CD4-positive, alpha-beta T cell (primary cell): ENCODE data around the gene RAD51AP2. TPM values are rescaled to one million over a fixed set of nuclear protein-coding genes. Genes with fewer than 3 reads are reported as not detected.

Source experiments
- ATAC-seq: fragments of 200-7000 bp; cut with Tn5 transposase; one replicate; pipeline ENCODE4 v1.10.0; 2022; ENCODE audit warnings: mild to moderate bottlenecking; ENCODE audit not compliant: poor library complexity
- CTCF ChIA-PET: fragments of 350-600 bp; sonication (Branson Sonifier 250); formaldehyde crosslinking; loops from one replicate; lab custom pipeline; 2021; ENCODE audit warnings: antibody characterized with exemption, inconsistent platforms; lab: Charles Lee
- POLR2A ChIA-PET: fragments of 350-600 bp; sonication (Branson Sonifier 250); formaldehyde crosslinking; loops from one replicate; lab custom pipeline; 2021; ENCODE audit warnings: antibody characterized with exemption, inconsistent platforms; lab: Charles Lee
- DNase-seq, 14 experiments: peaks; one replicate each; pipeline ENCODE4 v3.0.0-alpha.2; 2013 to 2020; ENCODE audit warnings: mixed read lengths in 2 of 14
- H3K27ac ChIP-seq, 2 donors: one replicate each; pipeline versions ENCODE4 v1.5.1 to v1.7.0; 2013; ENCODE audit warnings: low read length in 2 of 2, low read depth in 1 of 2, mild to moderate bottlenecking in 1 of 2
- H3K27me3 ChIP-seq, 2 experiments: 1 replicate in 1 of 2; 2 replicates in 1 of 2; pipeline versions ENCODE4 v1.6.1 to v1.7.0; 2013; ENCODE audit warnings: low read length in 2 of 2, control low read depth in 1 of 2, mild to moderate bottlenecking in 1 of 2, moderate library complexity in 1 of 2; ENCODE audit not compliant: insufficient read depth in 2 of 2, control insufficient read depth in 1 of 2
- H3K36me3 ChIP-seq: one replicate; pipeline ENCODE4 v1.6.1; 2013; ENCODE audit warnings: low read length, control low read depth; ENCODE audit not compliant: insufficient read depth
- H3K4me1 ChIP-seq: one replicate; pipeline ENCODE4 v1.6.1; 2013; ENCODE audit warnings: low read length, control low read depth; ENCODE audit not compliant: insufficient read depth
- H3K4me3 ChIP-seq: one replicate; pipeline ENCODE4 v1.5.1; 2013; ENCODE audit warnings: mild to moderate bottlenecking, low read length, moderate library complexity
- H3K9me3 ChIP-seq, 2 experiments: 1 replicate in 1 of 2; 2 replicates in 1 of 2; pipeline versions ENCODE4 v1.6.1 to v1.7.0; 2013; ENCODE audit warnings: low read length in 2 of 2, mild to moderate bottlenecking in 2 of 2, control low read depth in 1 of 2, moderate library complexity in 1 of 2; ENCODE audit not compliant: control insufficient read depth in 1 of 2, insufficient read depth in 1 of 2
- H3K27ac Mint-ChIP-seq: one replicate; pipeline ENCODE4 v1.8.0; 2020; ENCODE audit warnings: mixed read lengths
- H3K27me3 Mint-ChIP-seq: one replicate; pipeline ENCODE4 v1.8.0; 2021; ENCODE audit warnings: mixed read lengths
- H3K36me3 Mint-ChIP-seq: one replicate; pipeline ENCODE4 v1.8.0; 2021; ENCODE audit warnings: low read depth, mixed read lengths
- H3K4me1 Mint-ChIP-seq: one replicate; pipeline ENCODE4 v1.8.0; 2021; ENCODE audit warnings: low read depth, mixed read lengths
- H3K4me3 Mint-ChIP-seq: one replicate; pipeline ENCODE4 v1.8.0; 2020; ENCODE audit warnings: mild to moderate bottlenecking, mixed read lengths
- H3K9me3 Mint-ChIP-seq: one replicate; pipeline ENCODE4 v1.8.0; 2020; ENCODE audit warnings: mixed read lengths
- CTCF ChIP-seq: fragments of 200-600 bp; IDR thresholded peaks from one replicate; pipeline ENCODE4 v1.8.0; 2022; ENCODE audit warnings: antibody characterized with exemption, mild to moderate bottlenecking
- intact Hi-C, 2 experiments: fragments of 100-400 bp; cut with DNase I in 1 of 2; cut with micrococcal nuclease in 1 of 2; formaldehyde crosslinking; loops; one replicate each; pipeline versions ENCODE4 v1.15.1 to v1.9.0; 2023 to 2025; cut with DNase I, micrococcal nuclease
- total RNA-seq, 174 experiments: library from RNA in 2 of 174; stranded (reverse) in 2 of 174; gene quantifications; one replicate each; pipeline ENCODE4 v1.2.3 and lab custom pipeline; 2021 to 2026

Gene RAD51AP2
- total RNA-seq, 2 experiments from 2014 or later = not detected

- no peak for TF ChIP-seq CTCF
These were observed 34.7 kb downstream of the RAD51AP2 start for GRCh38 chr2:17483496-17483895.

GRCh38 chr2:17482651-17483050 is 35.6 kb downstream of the RAD51AP2 start:
- ChIA-PET POLR2A (no interaction called here), CTCF (no interaction called here)
- intact Hi-C loops = no loop called here
- no peaks in the 10 kb centered on the region for H3K27me3 ChIP-seq
- H3K4me1 ChIP-seq = no peaks in the 10 kb centered on the region
- no peaks in the 10 kb centered on the region for H3K27me3 Mint-ChIP-seq
- no peaks in the 10 kb centered on the region for H3K4me1 Mint-ChIP-seq
- DNase-seq = no peak
- H3K27ac Mint-ChIP-seq = no peak overlapping the region
- H3K4me3 Mint-ChIP-seq = no peak overlapping the region
- no peak overlapping the region for H3K27ac ChIP-seq
- H3K36me3 Mint-ChIP-seq = no peaks in the 10 kb centered on the region
- H3K9me3 ChIP-seq = no peaks in the 10 kb centered on the region
- peaks cover 2% of the 10 kb centered on the region for H3K9me3 Mint-ChIP-seq
- no peak for TF ChIP-seq CTCF
- H3K4me3 ChIP-seq = no peak overlapping the region
- no peaks in the 10 kb centered on the region for H3K36me3 ChIP-seq
- ATAC-seq = no peak

More at GRCh38 chr2:17483496-17483895, 34.7 kb downstream of the RAD51AP2 start:
- Histone ChIP-seq H3K27me3 (no peaks in the 10 kb centered on the region), H3K36me3 (no peaks in the 10 kb centered on the region), H3K27ac (no peak overlapping the region), H3K4me1 (no peaks in the 10 kb centered on the region), H3K4me3 (no peak overlapping the region), H3K9me3 (no peaks in the 10 kb centered on the region)
- CTCF ChIA-PET = no interaction called here
- POLR2A ChIA-PET = no interaction called here
- Mint-ChIP-seq H3K4me3 (no peak overlapping the region), H3K9me3 (peaks cover 2% of the 10 kb centered on the region), H3K27ac (no peak overlapping the region), H3K36me3 (no peaks in the 10 kb centered on the region), H3K27me3 (no peaks in the 10 kb centered on the region), H3K4me1 (no peaks in the 10 kb centered on the region)
- intact Hi-C loops = no loop called here
- ATAC-seq (no peak), DNase-seq (no peak)

GRCh38 chr2:17479875-17480274 is 38.4 kb downstream of the RAD51AP2 start:
- H3K4me1 ChIP-seq = no peaks in the 10 kb centered on the region
- Mint-ChIP-seq H3K27me3 (no peaks in the 10 kb centered on the region), H3K36me3 (no peaks in the 10 kb centered on the region), H3K4me1 (no peaks in the 10 kb centered on the region), H3K27ac (no peak overlapping the region), H3K9me3 (peaks cover 2% of the 10 kb centered on the region), H3K4me3 (no peak overlapping the region)
- no peak for DNase-seq
- H3K9me3 ChIP-seq = no peaks in the 10 kb centered on the region
- ATAC-seq = no peak
- no peaks in the 10 kb centered on the region for H3K27me3 ChIP-seq
- no peaks in the 10 kb centered on the region for H3K36me3 ChIP-seq
- H3K4me3 ChIP-seq = no peak overlapping the region
- no peak overlapping the region for H3K27ac ChIP-seq
- TF ChIP-seq CTCF = no peak
- intact Hi-C loops = no loop called here
- POLR2A ChIA-PET = no interaction called here
- CTCF ChIA-PET = no interaction called here
